T47D (cell line): ENCODE results near the gene CYP26C1.

Experiments
- DNase-seq, 2 experiments: peaks; one replicate each; pipeline versions ENCODE4 v3.0.0 to v3.0.0-alpha.2; 2011 to 2012; ENCODE audit warnings: low read depth in 1 of 2, low spot score in 1 of 2
- JUND ChIP-seq: IDR thresholded peaks from 2 replicates; pipeline ENCODE4 v1.6.1; 2012; ENCODE audit warnings: low read depth
- in situ Hi-C: cut with HindIII; loops from 2 replicates; pipeline ENCODE4 v1.10.0; 2016; ENCODE audit warnings: low sequenced_read_pairs, low pct_unique_long_range_greater_than_20kb

Gene CYP26C1

DNA sequence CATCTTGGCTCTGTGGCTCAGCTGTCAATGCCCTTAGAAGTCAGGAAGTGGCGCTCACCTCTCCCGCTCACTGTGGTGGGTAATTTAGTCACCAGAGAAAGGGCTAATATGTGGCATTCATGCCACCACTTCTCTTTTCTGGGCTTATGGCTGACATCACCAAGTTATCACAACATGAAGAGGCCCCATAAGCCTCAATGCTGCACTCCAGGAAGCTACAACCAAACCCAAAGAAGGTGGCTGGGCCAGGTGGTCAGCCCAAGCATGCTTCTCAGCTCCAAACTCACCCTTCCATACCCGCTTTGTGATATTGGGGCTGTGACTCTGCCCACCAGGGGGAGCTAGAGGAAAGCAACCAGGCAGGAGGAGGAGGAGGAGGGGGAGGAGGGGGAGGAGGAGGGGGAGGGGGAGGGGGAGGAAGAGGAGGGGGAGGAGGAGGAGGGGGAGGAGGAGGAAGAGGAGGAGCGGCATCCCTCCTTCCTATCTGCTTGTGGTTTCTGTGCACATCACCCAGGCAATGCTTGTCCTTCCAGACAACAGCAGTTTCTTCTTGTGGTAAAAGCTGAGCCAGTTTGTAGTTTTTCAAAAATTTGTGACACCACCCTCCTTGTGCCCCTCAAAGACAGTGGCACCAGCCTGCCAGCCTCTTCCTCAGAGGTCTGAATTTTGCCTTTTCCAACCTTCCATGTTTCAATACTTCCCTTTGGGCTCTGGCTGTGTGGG is 55.2 kb downstream of the CYP26C1 start:
- TF ChIP-seq JUND = no peak
- in situ Hi-C loops = no loop called here
- peak; percentile 73 to 92 for DNase-seq
